ENCODE data around the gene QRFP. TPM values are rescaled to one million over a fixed set of nuclear protein-coding genes. Genes with fewer than 3 reads are reported as not detected.

The QRFP gene
- polyA plus RNA-seq, 1 of the 3 experiments (the other 2 are of a cell fraction): not detected

DNA sequence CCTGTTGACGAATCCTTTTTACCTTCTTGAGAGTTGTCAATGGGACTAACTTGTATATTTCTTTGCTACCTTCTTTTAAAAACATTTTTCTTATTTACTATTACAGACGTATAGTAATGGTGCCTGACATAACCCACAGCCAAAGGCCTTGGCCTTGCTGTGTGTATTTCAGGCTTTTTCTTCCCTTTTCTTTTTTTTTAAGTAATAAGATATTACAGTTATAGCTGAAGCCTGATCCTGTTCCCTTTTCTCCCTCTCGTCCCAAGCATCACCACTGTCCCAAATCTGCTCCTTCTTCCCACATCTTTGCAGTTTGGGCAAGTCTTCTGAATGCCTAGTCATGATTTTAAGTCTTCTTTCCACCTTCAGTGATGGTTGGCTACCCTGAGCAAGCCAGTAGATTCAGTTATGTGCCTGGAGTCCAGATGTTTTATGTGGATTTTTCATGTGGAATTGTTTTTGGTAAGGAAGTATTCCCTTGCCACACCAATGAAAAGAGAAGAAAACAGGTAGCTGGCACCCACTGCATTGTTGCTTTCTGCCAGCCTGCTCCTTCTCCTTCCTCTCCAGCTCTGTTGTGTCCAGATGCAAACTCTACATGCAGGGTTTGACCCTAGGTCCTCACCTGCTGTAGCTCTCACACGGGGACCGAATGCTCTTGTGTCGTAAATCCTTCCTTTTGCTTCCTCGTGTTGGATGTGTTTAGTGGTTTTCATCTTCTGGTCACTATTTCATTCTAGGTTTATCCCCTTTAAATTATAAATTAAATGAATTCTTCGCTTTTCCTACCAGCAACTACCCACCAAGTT, 35.0 kb downstream of the QRFP start:
- ChIA-PET POLR2A (no interaction called here), CTCF (interaction anchor here (0.6 to 10.3 kb wide), 11 partner anchors 9 to 160 kb away, joined by 3 to 177 read pairs (median 8); no protein-coding TSS in a partner anchor)
- Histone ChIP-seq H3K79me2 (ENCODE audit: insufficient read depth) (peaks cover 96% of the 10 kb centered on the region), H3F3A (replicated peaks; ENCODE audit: insufficient read depth) (peaks cover 43% of the 10 kb centered on the region), H3K4me3 (ENCODE audit: low read depth in 2 of 2, low read length in 1 of 2) (no peak overlapping the region), H3K36me3 (replicated peaks in 1 of 2; ENCODE audit: control insufficient read depth in 1 of 2, insufficient read depth in 2 of 2, low read length in 1 of 2) (peaks cover 36 to 51% of the 10 kb centered on the region in 2 experiments), H3K4me2 (peak overlapping the region; percentile 66), H3K4me1 (ENCODE audit: control insufficient read depth in 1 of 2, insufficient read depth in 2 of 2, low read depth in 1 of 2, low read length in 1 of 2) (peaks cover 13 to 26% of the 10 kb centered on the region in 2 experiments; a peak in 3 of 4 replicates), H2AFZ (ENCODE audit: low read depth) (no peak overlapping the region), H3K27ac (ENCODE audit: low read depth in 2 of 2, low read length in 1 of 2) (peak overlapping the region in 1 of 2 experiments; percentile 89; a peak in 3 of 4 replicates), H3K9me3 (no peaks in the 10 kb centered on the region), H3K27me3 (ENCODE audit: insufficient read depth) (no peaks in the 10 kb centered on the region), H4K20me1 (ENCODE audit: insufficient read depth) (peaks cover 72% of the 10 kb centered on the region), H3K9me2 (no peaks in the 10 kb centered on the region), H3K9ac (peak overlapping the region; percentile 54; the same call in 1 of the 2 replicates)
- TF ChIP-seq JUND (IDR thresholded peaks at IDR 0.05) (no peak), MXI1 (IDR thresholded peaks at IDR 0.05; ENCODE audit: low read depth, low read length) (no peak), POLR2AphosphoS5 (IDR thresholded peaks at IDR 0.05; ENCODE audit: low read depth, low read length) (no peak), GABPA (IDR thresholded peaks at IDR 0.05; ENCODE audit: low read depth) (no peak), SMC3 (IDR thresholded peaks at IDR 0.05; ENCODE audit: low read depth, low read length) (no peak), GATA2 (CRISPR knock-in tag; IDR thresholded peaks at IDR 0.05) (no peak), RFX5 (IDR thresholded peaks at IDR 0.05; ENCODE audit: low read length) (no peak), NRF1 (IDR thresholded peaks at IDR 0.05; ENCODE audit: low read depth, low read length) (no peak), TCF12 (IDR thresholded peaks at IDR 0.05) (no peak), MEF2A (IDR thresholded peaks at IDR 0.05; ENCODE audit: borderline replicate concordance, low read depth) (no peak), FOSL2 (IDR thresholded peaks at IDR 0.05; ENCODE audit: borderline replicate concordance, low read depth) (no peak), TEAD4 (IDR thresholded peaks at IDR 0.05; ENCODE audit: borderline replicate concordance, insufficient read depth) (no peak), NFIC (IDR thresholded peaks at IDR 0.05; ENCODE audit: borderline replicate concordance) (no peak)
- TF ChIP-seq, protein P1, sequence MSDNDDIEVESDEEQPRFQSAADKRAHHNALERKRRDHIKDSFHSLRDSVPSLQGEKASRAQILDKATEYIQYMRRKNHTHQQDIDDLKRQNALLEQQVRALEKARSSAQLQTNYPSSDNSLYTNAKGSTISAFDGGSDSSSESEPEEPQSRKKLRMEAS (IDR thresholded peaks at IDR 0.05; ENCODE audit: low read depth): no peak
- TF ChIP-seq, protein P2, sequence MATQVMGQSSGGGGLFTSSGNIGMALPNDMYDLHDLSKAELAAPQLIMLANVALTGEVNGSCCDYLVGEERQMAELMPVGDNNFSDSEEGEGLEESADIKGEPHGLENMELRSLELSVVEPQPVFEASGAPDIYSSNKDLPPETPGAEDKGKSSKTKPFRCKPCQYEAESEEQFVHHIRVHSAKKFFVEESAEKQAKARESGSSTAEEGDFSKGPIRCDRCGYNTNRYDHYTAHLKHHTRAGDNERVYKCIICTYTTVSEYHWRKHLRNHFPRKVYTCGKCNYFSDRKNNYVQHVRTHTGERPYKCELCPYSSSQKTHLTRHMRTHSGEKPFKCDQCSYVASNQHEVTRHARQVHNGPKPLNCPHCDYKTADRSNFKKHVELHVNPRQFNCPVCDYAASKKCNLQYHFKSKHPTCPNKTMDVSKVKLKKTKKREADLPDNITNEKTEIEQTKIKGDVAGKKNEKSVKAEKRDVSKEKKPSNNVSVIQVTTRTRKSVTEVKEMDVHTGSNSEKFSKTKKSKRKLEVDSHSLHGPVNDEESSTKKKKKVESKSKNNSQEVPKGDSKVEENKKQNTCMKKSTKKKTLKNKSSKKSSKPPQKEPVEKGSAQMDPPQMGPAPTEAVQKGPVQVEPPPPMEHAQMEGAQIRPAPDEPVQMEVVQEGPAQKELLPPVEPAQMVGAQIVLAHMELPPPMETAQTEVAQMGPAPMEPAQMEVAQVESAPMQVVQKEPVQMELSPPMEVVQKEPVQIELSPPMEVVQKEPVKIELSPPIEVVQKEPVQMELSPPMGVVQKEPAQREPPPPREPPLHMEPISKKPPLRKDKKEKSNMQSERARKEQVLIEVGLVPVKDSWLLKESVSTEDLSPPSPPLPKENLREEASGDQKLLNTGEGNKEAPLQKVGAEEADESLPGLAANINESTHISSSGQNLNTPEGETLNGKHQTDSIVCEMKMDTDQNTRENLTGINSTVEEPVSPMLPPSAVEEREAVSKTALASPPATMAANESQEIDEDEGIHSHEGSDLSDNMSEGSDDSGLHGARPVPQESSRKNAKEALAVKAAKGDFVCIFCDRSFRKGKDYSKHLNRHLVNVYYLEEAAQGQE (IDR thresholded peaks at IDR 0.05; ENCODE audit: low read depth, low read length): no peak
- no peak for DNase-seq
- 93% methylated on average over 8 of the region's 8 CpGs for WGBS (ENCODE audit: low lambda C conversion rate)

Data from SK-N-SH (cell line).